Measurements from ENCODE around the gene ELOVL5. TPM values are rescaled to one million over a fixed set of nuclear protein-coding genes. Genes with fewer than 3 reads are reported as not detected.

Gene ELOVL5
- total and polyA plus RNA-seq, 2 donors (not counting 1 experiment from before 2014, with no cell fraction given) = 128 to 144 TPM

- H3K4me3 Mint-ChIP-seq = peak overlapping the region; percentile 88
- Histone ChIP-seq H3K4me3 (ENCODE audit: control extremely low read depth in 1 of 5, extremely low read depth in 1 of 5, insufficient read depth in 1 of 5, low read depth in 2 of 5, low read length in 4 of 5) (peak overlapping the region; percentile 61 to 81 (median 70)), H3K9ac (ENCODE audit: low read length) (peak overlapping the region; percentile 88), H3K36me3 (replicated peaks in 1 of 2; ENCODE audit: control extremely low read depth in 1 of 2, control insufficient read depth in 1 of 2, extremely low read depth in 1 of 2, insufficient read depth in 2 of 2, low read length in 1 of 2) (no peaks in the 10 kb centered on the region), H3K4me1 (ENCODE audit: control insufficient read depth in 2 of 2, insufficient read depth in 2 of 2, low read length in 2 of 2) (peaks cover 46 to 53% of the 10 kb centered on the region in 2 donors), H3K27ac (ENCODE audit: low read length in 2 of 2) (peak overlapping the region; percentile 99 to 100), H2AFZ (ENCODE audit: insufficient read depth, low read depth, low read length, poor library complexity, severe bottlenecking) (peak overlapping the region; percentile 90), H3K27me3 (replicated peaks in 1 of 4; ENCODE audit: control extremely low read depth in 1 of 4, control insufficient read depth in 3 of 4, insufficient read depth in 4 of 4, low read length in 3 of 4) (no peaks in the 10 kb centered on the region), H3K9me3 (ENCODE audit: control extremely low read depth in 1 of 3, control insufficient read depth in 2 of 3, insufficient read depth in 1 of 3, low read length in 2 of 3) (peaks cover 0 to 7% (median 0%) of the 10 kb centered on the region in 3 donors), H4K20me1 (ENCODE audit: control insufficient read depth, insufficient read depth, low read length, poor library complexity, severe bottlenecking) (no peaks in the 10 kb centered on the region), H3K4me2 (replicated peaks; ENCODE audit: low read depth, low read length, poor library complexity, severe bottlenecking) (peak overlapping the region; percentile 82), H3K79me2 (ENCODE audit: control insufficient read depth, insufficient read depth, low read length) (no peaks in the 10 kb centered on the region)
- peak overlapping the region; percentile 99 for H3K27ac Mint-ChIP-seq
- peaks cover 51% of the 10 kb centered on the region for H3K4me1 Mint-ChIP-seq
- intact Hi-C loops (cut with micrococcal nuclease) = loop anchor here (1.0 to 5.0 kb wide), 8 partner anchors 9 to 294 kb away; partner anchors contain the start of gene GCLC
- H3K27me3 Mint-ChIP-seq = no peaks in the 10 kb centered on the region
- ChIA-PET POLR2A (interaction anchor here (1.0 to 2.7 kb wide), 3 partner anchors 10 to 68 kb away, joined by 3 to 17 read pairs (median 5); partner anchors contain the start of gene ELOVL5), CTCF (interaction anchor here (1.0 to 2.5 kb wide), 10 partner anchors 10 to 293 kb away, joined by 3 to 14 read pairs (median 5); partner anchors contain the start of gene ELOVL5)
- TF ChIP-seq, protein P1, sequence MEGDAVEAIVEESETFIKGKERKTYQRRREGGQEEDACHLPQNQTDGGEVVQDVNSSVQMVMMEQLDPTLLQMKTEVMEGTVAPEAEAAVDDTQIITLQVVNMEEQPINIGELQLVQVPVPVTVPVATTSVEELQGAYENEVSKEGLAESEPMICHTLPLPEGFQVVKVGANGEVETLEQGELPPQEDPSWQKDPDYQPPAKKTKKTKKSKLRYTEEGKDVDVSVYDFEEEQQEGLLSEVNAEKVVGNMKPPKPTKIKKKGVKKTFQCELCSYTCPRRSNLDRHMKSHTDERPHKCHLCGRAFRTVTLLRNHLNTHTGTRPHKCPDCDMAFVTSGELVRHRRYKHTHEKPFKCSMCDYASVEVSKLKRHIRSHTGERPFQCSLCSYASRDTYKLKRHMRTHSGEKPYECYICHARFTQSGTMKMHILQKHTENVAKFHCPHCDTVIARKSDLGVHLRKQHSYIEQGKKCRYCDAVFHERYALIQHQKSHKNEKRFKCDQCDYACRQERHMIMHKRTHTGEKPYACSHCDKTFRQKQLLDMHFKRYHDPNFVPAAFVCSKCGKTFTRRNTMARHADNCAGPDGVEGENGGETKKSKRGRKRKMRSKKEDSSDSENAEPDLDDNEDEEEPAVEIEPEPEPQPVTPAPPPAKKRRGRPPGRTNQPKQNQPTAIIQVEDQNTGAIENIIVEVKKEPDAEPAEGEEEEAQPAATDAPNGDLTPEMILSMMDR (IDR thresholded peaks at IDR 0.05) = no peak
- no peak for TF ChIP-seq EZH2 (IDR thresholded peaks at IDR 0.05; ENCODE audit: borderline replicate concordance, insufficient read depth, low read depth, low read length, poor library complexity, severe bottlenecking)
- WGBS (ENCODE audit: insufficient coverage) = 0% methylated on average over 17 of the region's 17 CpGs
- ATAC-seq (ENCODE audit: low read depth) (peak; percentile 47), DNase-seq (peak; percentile 84)
- H3K9me3 Mint-ChIP-seq (ENCODE audit: insufficient read depth) = peaks cover 1% of the 10 kb centered on the region
Measured at GRCh38 chr6:53358440-53359094, 9.8 kb upstream of the ELOVL5 start.
